GM18870 (cell line): ENCODE measurements around the gene SLC35B2.

Experiments
- ATAC-seq: cut with Tn5 transposase; IDR thresholded peaks from one replicate; pipeline ENCODE4 v1.9.1; 2021; ENCODE audit warnings: moderate library complexity; ENCODE audit not compliant: unreplicated experiment

SLC35B2 gene

DNA sequence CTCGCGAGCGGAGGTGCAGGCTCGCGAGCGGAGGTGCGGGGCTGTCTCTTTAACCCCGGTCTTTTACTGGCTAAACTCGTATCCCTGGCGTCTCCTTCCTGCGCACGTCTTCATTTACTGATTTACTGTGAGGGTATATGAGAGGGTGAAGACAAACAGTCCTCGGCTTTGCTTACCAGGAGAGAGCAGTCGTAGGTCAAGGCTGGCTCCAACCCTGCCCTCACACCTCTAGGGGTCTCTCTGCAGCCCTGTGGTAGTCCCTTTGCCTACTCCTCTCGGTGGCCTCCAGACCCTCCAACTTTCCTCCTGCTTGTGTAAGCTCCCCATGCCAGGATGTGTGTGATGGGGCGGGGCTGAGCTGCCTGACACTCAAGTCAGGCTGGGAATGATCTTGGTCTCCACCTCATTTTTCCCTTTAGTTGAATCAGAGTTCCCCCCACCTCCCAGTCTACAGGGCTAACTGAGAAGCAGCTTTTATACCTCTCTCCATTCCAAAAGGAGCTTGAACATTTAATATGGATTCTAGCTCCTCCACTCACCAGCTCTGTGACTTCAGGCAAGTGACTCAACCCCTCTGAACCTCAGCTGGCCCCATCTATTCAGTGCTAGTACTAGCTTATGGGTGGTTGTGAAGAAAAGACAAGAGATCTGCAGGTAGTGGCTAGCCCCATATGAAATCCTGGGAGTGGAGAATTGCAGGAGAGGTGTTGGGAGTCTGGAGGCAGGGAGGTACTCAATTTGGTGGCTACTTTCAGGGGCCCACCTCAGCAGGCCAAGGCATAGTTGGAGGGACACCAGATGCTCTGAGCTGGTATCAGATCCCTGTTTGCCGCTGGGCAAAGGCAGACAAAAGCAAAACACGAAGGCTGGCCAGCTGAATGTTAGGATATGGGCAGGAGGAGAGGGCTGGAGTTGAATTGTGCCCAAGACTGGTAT, 33.0 kb downstream of the SLC35B2 start:
- no peak for ATAC-seq

DNA sequence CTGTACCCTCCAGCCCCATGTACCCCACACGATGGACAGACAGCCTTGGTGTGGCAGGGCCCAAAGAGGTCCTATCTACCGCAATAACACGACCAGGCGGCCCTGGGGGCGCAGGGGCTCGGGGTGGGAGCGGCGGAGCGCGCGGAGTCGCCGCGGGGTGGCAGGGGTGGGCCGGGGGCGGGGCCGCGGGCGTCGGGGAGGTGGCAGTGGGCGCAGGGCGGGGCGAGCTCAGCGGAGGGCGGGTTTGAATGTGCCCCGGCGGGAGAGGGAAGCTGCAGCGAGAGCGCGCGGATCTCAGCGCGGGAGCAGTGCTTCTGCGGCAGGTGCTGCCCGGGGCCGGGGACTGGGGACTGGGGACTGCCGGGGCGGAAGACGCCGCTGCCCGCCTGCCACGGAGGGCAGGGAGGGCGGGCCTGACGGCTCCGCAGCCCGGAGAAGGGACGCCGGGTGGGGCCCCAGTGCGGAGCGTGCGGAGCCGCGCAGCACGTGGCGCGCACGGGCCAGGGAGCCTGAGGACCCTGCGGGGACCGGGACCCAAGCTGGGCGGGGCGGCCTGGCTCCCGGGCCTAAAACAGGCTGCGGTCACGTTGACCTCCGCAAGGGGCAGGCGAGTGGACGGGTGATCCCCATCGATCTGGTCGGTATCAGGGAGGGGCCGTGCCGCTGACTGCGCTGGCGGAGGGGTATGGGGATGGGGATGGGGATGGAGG, 33.9 kb downstream of the SLC35B2 start, which contains the start of gene SLC29A1:
SLC29A1 (plus strand) TSS at position 277 of the 710 bp plus-strand sequence. CDS start 3,719 bp downstream, outside the sequence.
- no peak for ATAC-seq

DNA sequence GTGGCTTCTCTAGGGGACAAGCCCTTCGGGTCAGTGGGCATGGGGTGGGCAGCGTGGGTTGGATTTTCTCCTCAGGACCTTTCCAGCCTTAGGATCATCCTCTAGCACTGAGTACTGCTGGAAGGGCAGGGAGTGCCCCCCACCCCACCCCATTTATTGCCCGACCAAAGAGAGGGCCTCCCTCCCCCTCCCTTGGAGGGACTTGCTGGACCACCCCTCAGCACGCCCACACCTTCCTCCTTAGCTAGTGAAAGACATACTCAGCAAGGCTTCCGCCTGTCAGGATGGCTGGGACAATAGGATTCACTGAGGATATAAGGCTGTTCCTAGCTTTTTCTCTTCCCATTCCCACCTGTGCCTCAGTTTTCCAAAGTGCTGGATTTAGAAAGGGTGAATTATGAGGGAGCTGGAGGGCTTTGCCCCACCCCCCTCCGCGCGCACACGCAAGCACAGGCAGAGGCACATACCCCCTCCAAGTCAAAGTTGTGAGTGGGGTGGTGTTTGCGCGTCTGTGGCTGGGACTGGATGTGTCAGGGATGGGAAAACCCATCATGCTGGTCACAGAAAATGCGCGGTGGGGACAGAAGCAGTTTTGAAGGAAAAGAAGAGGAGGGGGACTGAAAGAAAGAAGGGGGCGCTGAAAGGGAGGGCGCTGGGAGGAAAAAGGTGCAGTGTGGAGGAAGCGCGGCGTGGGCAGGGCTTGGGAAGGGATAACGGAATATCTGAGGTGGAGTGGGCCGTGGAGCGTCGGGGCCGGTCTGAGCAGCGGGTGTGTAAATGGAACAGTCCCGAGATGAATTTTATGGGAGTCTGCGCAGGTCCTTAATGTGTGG, 34.6 kb downstream of the SLC35B2 start:
- no peak for ATAC-seq

DNA sequence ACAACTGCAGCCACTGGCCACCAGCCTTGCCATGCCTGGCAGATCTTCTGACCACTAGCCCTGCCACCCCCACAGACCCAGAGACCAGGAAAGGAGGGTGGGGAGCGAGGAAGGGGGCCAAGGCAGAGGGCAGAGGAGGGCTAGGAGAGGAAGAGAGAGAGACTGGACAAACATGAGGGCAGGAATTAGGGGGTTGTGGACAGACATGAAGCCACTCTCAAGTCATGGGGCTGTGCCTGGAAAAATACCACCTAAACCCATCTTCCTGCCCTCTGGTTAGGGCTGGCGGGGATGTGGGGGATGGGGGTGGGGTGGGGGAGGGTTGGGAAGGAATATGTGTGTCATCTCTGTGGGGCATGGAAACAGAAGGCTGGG, 35.4 kb downstream of the SLC35B2 start:
- ATAC-seq, result no peak

DNA sequence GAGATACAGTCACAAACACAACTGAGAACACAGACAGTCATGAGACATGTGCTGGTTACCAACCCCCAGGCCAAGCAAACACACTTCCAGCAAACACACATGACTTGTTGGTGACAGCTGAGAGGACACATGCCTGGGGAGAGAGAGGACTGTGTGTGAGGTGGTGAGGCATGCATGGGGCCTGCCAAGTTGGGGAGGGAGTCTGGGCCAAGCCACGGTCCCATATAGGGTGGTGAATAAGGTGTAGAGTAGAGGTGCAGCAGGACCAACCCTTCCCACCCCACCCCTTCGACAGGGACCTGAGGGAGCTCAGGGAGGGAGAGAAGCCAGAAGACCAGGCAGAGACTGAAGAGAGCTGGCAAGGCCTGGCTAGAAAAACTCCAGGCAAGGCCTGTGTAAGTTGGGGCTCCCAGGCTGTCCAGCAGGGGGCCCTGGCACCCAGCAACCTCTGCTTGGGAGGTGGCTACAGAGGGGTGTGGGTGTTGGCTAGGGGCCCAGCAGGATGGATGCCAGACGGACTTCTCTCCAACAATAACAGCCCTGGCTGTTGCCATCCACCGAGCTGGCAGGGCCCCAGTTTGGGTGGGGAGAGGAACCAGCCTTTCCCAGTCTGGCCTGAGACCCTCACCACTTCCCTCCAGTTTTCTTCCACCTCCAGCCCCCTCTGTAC, 35.9 kb downstream of the SLC35B2 start:
- ATAC-seq, result no peak

DNA sequence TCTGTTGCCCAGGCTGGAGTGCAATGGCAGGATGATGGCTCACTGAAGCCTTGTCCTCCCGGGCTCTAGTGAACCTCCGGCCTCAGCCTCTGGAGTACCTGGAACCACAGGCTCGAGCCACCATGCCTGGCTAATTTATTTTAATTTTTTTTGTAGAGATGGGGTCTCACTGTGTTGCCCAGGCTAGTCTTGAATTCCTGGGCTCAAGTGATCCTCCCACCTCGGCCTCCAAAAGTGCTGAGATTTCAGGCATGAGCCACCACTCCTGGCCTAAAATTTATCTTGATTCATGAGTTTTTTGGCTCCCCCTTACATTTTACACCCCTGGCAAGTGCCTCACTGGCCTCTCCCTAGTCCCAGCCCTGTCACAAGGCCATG, 36.4 kb downstream of the SLC35B2 start:
- no peak for ATAC-seq

DNA sequence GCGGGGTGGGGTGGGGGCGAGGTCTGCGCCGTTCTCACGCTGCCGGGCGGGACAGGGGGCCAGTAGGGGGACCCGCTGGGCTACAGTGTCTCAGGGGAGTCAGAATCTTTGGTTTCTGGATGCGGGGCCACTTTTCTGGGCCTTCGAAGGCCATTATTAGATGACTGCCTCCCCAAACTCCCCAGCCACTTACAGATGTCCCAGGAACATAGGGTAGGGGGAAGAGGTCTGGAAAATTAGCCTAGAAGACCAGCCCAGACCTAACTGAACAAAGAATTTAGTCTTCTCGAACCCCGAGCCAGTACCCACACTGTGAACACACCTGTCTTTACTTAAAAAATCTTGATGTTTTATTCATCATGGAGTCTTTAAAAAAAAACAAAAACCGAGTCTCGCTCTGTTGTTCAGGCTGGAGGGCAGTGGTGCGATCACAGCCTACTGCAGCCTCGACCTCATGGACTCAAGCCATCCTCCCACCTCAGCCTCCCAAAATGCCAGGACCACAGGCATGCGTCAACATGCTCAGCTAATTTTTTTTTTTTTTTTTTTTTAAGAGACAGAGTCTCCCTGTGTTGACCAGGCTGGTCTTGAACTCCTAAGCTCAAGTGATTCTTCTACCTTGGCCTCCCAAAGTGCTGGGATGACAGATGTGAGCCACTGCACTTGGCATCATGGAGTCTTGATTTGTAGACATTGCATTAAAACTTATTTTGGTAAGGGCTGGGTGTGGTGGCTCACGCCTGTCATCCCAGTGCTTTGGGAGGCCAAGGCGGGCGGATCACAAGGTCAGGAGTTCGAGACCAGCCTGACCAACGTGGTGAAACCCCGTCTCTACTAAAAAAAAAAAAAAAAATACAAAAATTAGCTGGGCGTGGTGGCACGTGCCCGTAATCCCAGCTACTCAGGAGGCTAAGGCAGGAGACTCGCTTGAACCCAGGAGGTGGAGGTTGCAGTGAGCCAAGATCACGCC, 37.2 kb downstream of the SLC35B2 start:
- no peak for ATAC-seq

DNA sequence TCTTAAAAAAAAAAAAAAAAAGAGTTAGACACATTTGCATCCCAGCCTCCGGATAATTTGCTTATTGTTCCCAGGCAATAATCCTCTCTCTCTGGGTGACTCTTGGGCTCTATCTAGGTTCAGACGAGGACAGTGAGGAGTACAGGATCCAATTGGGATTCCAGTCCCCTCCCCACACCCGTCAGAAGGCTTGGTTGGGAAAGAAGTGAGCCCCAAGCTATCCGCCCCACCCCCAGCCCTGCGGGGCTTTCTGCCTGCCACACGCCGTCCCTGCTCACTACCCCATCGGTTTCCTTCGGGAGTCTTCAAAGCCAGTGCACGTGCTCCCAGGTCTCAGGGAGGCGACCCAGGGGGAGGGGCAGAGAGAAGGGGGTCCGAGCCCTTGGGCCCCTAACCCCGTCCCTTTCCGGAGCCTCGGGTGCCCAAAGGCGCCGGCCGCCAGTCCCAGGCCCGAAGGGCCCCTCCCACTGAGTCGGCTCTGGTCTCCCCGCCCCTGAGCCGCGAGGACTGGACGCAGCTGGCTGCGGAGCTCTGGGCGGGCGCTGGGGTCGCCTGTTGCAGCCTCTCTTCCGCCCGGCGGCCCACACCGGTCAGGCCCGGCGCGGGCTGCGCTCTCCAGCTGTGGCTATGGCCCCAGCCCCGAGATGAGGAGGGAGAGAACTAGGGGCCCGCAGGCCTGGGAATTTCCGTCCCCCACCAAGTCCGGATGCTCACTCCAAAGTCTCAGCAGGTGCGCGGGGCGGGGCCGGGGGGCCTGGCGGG, 38.1 kb downstream of the SLC35B2 start:
- no peak for ATAC-seq

DNA sequence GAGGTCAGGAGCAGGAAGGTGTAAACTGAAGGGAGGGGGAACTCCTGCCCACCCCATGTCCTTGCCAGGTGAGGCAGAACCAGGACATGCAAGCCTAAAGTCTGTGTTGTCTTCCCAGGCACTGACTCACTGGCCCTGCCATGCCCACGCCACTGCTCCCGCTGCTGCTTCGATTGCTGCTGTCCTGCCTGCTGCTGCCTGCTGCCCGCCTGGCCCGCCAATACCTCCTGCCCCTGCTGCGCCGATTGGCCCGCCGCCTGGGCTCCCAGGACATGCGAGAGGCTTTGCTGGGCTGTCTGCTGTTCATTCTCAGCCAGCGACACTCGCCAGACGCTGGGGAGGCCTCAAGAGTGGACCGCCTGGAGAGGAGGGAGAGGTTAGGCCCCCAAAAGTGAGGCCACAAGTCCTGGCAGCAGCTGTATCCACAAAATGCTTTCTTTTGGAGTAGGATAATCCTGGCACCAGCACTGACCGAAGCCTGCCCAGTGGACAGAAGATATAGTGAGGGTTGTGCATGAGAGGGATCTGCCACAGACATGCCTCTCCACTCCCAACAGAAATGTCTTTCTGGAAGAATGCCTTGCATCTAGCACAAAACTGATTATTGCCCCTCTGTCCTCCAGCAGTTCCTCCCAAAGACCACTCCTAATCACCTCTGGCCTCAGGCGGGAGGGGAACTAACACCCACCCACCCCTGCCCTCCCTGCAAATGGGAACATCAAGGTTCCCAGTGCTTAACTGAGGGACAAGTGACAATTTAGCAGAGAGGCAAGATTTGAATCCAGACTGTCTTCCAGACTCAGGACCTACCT, 39.8 kb downstream of the SLC35B2 start:
- ATAC-seq, result no peak

DNA sequence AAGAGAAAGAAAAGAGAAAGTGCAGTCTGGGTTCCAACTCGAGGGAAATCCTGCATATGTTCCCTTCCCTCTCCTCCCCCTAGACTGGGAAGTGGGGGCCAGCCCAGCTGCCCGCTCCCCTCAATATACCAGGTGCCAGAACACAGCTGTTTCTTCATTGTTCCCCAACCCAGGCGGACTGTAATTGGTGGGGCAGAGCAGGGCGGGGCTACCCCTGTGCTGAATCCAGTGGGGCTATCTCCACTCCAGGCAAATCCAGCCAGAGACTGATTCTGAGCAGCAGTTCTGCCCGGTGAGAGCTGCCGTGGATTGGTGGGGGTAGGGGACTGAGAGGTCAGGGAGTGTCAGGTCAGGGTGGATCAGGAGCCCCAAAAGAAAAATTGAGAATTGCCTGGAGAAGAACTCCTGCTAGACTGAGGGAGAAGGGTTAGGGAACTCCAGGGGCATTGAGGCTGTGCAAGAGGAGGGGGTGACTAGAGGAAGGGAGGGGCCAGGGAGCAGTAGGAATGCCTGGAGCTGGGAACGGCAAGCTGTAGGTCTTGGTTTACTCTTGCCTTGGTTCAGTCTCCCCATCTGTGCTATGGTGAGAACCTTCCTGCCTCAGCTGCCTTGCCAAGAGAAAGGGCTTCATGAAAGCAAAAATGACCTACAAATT, 40.5 kb downstream of the SLC35B2 start, which contains the start of gene MYMX:
MYMX (plus strand) TSS at position 250 of the 655 bp plus-strand sequence. CDS start 546 bp downstream, outside the sequence.
- no peak for ATAC-seq

DNA sequence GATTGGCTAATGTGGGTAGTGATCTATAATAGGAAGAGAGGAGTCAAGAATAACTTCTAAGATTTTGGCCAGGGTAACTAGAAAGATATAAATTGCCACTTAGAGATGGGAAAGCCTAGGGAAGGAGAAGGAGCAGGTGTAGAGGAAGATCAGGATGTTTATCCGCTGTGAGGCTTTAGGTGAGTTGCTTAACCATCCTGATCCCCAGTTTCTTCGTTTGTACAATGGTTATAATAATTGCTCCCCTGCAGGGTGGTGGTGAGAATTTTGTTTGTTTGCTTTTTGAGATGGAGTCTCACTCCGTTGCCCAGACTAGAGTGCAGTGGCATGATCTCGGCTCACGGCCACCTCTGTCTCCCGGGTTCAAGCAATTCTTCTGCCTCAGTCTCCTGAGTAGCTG, 43.0 kb downstream of the SLC35B2 start:
- no peak for ATAC-seq

DNA sequence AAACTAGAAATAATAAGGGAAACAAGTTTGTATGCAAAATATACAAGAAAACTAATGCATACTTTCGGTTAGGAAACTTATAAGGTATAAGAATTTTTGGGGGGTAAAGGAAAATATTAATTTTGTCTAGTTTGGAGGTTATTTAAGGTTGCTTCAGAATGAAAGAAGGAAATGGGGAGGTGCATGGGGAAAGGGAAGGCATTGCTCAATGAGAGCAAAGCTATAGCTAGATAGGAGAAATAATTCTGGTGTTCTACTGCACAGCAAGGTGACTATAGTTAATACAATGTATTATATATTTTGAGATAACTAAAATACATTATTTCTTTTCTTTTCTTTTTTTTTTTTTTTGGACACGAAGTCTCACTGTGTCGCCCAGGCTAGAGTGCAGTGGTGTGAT, 46.0 kb downstream of the SLC35B2 start:
- ATAC-seq, result no peak

DNA sequence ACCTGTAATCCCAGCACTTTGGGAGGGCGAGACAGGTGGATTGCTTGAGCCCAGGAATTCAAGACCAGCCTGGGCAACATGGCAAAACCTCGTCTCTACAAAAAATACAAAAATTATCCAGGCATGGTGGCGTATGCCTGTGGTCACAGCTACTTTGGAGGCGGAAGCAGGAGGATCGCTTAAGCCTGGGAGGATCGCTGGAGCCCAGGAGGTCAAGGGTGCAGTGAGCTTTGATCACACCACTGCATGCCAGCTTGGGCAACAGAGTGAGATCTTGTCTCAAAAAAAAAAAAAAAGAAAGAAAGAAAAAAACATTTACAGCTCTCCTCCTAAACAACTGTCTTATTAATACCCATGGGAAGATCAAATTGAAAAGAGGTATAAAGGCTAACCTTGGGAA, 49.4 kb downstream of the SLC35B2 start:
- ATAC-seq, result no peak
